ENCODE results near the gene PPP1R3G. TPM values are rescaled to one million over a fixed set of nuclear protein-coding genes. Genes with fewer than 3 reads are reported as not detected.
A peak's percentile ranks its signal among the peaks of the same experiment; 100 is the strongest.

PPP1R3G gene
- total RNA-seq, 1 donor from 2014 or later: 0.41 TPM

- DNase-seq: no peak
- Histone ChIP-seq H3K36me3 (no peaks in the 10 kb centered on the region), H3K27me3 (ENCODE audit: low read depth) (peaks cover 22% of the 10 kb centered on the region), H3K9me3 (no peaks in the 10 kb centered on the region), H3K27ac (no peak overlapping the region), H3K4me1 (peaks cover 15% of the 10 kb centered on the region), H3K4me3 (no peak overlapping the region)
- intact Hi-C loops (cut with DNase I): no loop called here
- TF ChIP-seq CTCF (IDR thresholded peaks at IDR 0.05): no peak
- ATAC-seq: no peak
These were observed 4.0 kb upstream of the PPP1R3G start for GRCh38 chr6:5081182-5081581.

- H3K27me3 ChIP-seq (ENCODE audit: low read depth): peaks cover 29% of the 10 kb centered on the region
- H3K27ac ChIP-seq: no peak overlapping the region
- no peak for DNase-seq
These were observed 3.2 kb upstream of the PPP1R3G start for GRCh38 chr6:5081955-5082354.

GRCh38 chr6:5082487-5083306 lies 2.4 kb upstream of the PPP1R3G start:
- Histone ChIP-seq H3K9me3 (no peaks in the 10 kb centered on the region), H3K27me3 (ENCODE audit: low read depth) (peaks cover 33% of the 10 kb centered on the region), H3K36me3 (no peaks in the 10 kb centered on the region), H3K4me1 (peaks cover 21% of the 10 kb centered on the region), H3K27ac (no peak overlapping the region), H3K4me3 (no peak overlapping the region)
- DNase-seq (no peak), ATAC-seq (no peak)
- intact Hi-C loops (cut with DNase I): no loop called here
- no peak for TF ChIP-seq CTCF (IDR thresholded peaks at IDR 0.05)

More at GRCh38 chr6:5081955-5082354, 3.2 kb upstream of the PPP1R3G start:
- Histone ChIP-seq H3K36me3 (no peaks in the 10 kb centered on the region), H3K4me1 (peaks cover 21% of the 10 kb centered on the region), H3K9me3 (no peaks in the 10 kb centered on the region), H3K4me3 (no peak overlapping the region)
- ATAC-seq: no peak
- no peak for TF ChIP-seq CTCF (IDR thresholded peaks at IDR 0.05)
- intact Hi-C loops (cut with DNase I): no loop called here

- Histone ChIP-seq H3K4me1 (peaks cover 21% of the 10 kb centered on the region), H3K9me3 (no peaks in the 10 kb centered on the region), H3K27me3 (ENCODE audit: low read depth) (peaks cover 33% of the 10 kb centered on the region), H3K36me3 (no peaks in the 10 kb centered on the region), H3K27ac (no peak overlapping the region), H3K4me3 (no peak overlapping the region)
- TF ChIP-seq CTCF (IDR thresholded peaks at IDR 0.05): no peak
- no peak for DNase-seq
- intact Hi-C loops (cut with DNase I): no loop called here
- ATAC-seq: no peak
These were observed 1.9 kb upstream of the PPP1R3G start for GRCh38 chr6:5083307-5083583.

GRCh38 chr6:5083813-5084359 lies 1.3 kb upstream of the PPP1R3G start:
- no peak for ATAC-seq
- Histone ChIP-seq H3K9me3 (no peaks in the 10 kb centered on the region), H3K27ac (no peak overlapping the region), H3K4me3 (peak overlapping the region; percentile 69), H3K4me1 (peaks cover 21% of the 10 kb centered on the region), H3K36me3 (no peaks in the 10 kb centered on the region), H3K27me3 (ENCODE audit: low read depth) (peaks cover 33% of the 10 kb centered on the region)
- TF ChIP-seq CTCF (IDR thresholded peaks at IDR 0.05): no peak
- DNase-seq: no peak
- intact Hi-C loops (cut with DNase I): no loop called here
